ENCODE data around the gene SSNA1.

GRCh38 chr9:137150617-137151457 is 37.6 kb upstream of the SSNA1 start:
- TF ChIP-seq POLR2AphosphoS5 (IDR thresholded peaks at IDR 0.05) = no peak
- TF ChIP-seq POLR2A (IDR thresholded peaks at IDR 0.05) = no peak
- no peak for TF ChIP-seq CTCF (IDR thresholded peaks at IDR 0.05)

All from breast epithelium (tissue), 3 donors.